ENCODE data around the gene CYLD.

DNA sequence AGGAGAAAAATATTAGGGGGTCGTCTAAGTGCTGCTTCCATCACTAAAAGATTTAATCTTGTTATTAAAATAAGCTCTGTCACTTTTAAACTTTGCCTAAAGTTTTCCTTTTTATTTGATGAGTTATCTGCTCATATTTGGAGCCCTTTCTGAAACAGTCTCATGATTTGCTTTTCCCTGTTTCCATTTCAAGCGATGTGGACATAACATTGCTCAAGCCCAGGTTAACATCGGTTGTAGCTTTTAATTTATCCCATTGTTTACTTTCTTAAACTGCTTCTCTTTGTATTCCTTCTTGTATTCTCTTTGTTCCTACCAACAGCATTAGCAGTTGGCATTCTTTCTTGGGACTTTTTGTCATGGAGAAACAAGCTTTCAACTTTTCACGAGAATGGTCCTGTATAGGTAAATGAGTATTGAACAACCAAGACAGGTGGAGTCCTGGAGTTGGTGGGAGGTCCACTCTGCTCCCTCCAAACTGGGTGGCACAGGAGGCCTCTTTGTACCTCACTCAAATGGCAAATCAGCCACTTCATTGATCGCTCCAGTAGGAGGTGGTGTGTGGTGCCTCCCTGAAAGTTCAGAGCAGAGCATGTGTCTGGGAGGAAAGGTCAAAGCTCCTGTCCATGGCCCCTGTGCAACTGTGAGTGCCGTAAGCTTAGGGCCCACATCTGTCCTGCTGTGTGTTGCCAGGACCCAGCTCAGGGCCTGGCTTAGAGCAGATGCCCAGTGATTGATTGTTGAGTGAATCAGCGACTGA lies 107.0 kb downstream of the CYLD start:
- TF ChIP-seq, protein P1, sequence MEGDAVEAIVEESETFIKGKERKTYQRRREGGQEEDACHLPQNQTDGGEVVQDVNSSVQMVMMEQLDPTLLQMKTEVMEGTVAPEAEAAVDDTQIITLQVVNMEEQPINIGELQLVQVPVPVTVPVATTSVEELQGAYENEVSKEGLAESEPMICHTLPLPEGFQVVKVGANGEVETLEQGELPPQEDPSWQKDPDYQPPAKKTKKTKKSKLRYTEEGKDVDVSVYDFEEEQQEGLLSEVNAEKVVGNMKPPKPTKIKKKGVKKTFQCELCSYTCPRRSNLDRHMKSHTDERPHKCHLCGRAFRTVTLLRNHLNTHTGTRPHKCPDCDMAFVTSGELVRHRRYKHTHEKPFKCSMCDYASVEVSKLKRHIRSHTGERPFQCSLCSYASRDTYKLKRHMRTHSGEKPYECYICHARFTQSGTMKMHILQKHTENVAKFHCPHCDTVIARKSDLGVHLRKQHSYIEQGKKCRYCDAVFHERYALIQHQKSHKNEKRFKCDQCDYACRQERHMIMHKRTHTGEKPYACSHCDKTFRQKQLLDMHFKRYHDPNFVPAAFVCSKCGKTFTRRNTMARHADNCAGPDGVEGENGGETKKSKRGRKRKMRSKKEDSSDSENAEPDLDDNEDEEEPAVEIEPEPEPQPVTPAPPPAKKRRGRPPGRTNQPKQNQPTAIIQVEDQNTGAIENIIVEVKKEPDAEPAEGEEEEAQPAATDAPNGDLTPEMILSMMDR (IDR thresholded peaks at IDR 0.05 in 2 of 3, conservative IDR thresholded peaks at IDR 0.05 in 1 of 3; ENCODE audit: control insufficient read depth in 2 of 3, extremely low read depth in 1 of 3, insufficient read depth in 1 of 3, low read depth in 3 of 3, low read length in 3 of 3): no peak
- no peak for TF ChIP-seq YY1 (IDR thresholded peaks at IDR 0.05; ENCODE audit: low read depth, low read length)
- no peak for TF ChIP-seq EP300 (IDR thresholded peaks at IDR 0.05; ENCODE audit: borderline replicate concordance in 1 of 2, control insufficient read depth in 1 of 2, low read depth in 2 of 2, low read length in 2 of 2)
- TF ChIP-seq SIN3A (IDR thresholded peaks at IDR 0.05; ENCODE audit: low read depth, low read length): no peak
- no peak for TF ChIP-seq EZH2 (IDR thresholded peaks at IDR 0.05; ENCODE audit: borderline replicate concordance, control insufficient read depth, low read depth, low read length)
- TF ChIP-seq ZSCAN29 (IDR thresholded peaks at IDR 0.05): no peak
- no peak for TF ChIP-seq DPF2 (IDR thresholded peaks at IDR 0.05)
- no peak for TF ChIP-seq POLR2AphosphoS5 (IDR thresholded peaks at IDR 0.05; ENCODE audit: low read length)
